H9 (cell line): ENCODE data around the gene AMBRA1. TPM values are rescaled to one million over a fixed set of nuclear protein-coding genes. Genes with fewer than 3 reads are reported as not detected.

Experiments used
- DNase-seq: peaks from one replicate; pipeline ENCODE4 v3.0.0-alpha.2; 2017
- H2AFZ ChIP-seq: one replicate; pipeline ENCODE4 v1.6.1; 2013; ENCODE audit warnings: mild to moderate bottlenecking, low read length, control low read depth, moderate library complexity
- H2AK5ac ChIP-seq: 2 replicates; pipeline ENCODE4 v1.6.1; 2013; ENCODE audit warnings: low read length, control low read depth, mixed read lengths; ENCODE audit not compliant: insufficient read length
- H2BK120ac ChIP-seq: one replicate; pipeline ENCODE4 v1.6.1; 2013; ENCODE audit warnings: low read depth, mild to moderate bottlenecking, low read length, control low read depth, inconsistent platforms; ENCODE audit not compliant: poor library complexity, severe bottlenecking
- H2BK12ac ChIP-seq: 2 replicates; pipeline ENCODE4 v1.6.1; 2013; ENCODE audit warnings: low read length, control low read depth, mixed read lengths, low read depth; ENCODE audit not compliant: insufficient read length
- H2BK15ac ChIP-seq: 2 replicates; pipeline ENCODE4 v1.6.1; 2013; ENCODE audit warnings: low read depth, low read length, control low read depth
- H2BK20ac ChIP-seq: one replicate; pipeline ENCODE4 v1.6.1; 2013; ENCODE audit warnings: low read depth, mild to moderate bottlenecking, low read length, control low read depth, inconsistent platforms; ENCODE audit not compliant: poor library complexity, severe bottlenecking
- H2BK5ac ChIP-seq: 2 replicates; pipeline ENCODE4 v1.6.1; 2013; ENCODE audit warnings: low read length, control low read depth, mixed read lengths; ENCODE audit not compliant: insufficient read length
- H3K14ac ChIP-seq: 2 replicates; pipeline ENCODE4 v1.6.1; 2013; ENCODE audit warnings: low read length, control low read depth; ENCODE audit not compliant: insufficient read depth
- H3K18ac ChIP-seq: 2 replicates; pipeline ENCODE4 v1.6.1; 2013; ENCODE audit warnings: low read depth, mild to moderate bottlenecking, mixed read lengths, low read length, control low read depth; ENCODE audit not compliant: insufficient read length
- H3K23ac ChIP-seq: 2 replicates; pipeline ENCODE4 v1.6.1; 2013; ENCODE audit warnings: low read length, control low read depth, mixed read lengths, low read depth; ENCODE audit not compliant: insufficient read length
- H3K23me2 ChIP-seq: 2 replicates; pipeline ENCODE4 v1.6.1; 2013; ENCODE audit warnings: low read depth, mild to moderate bottlenecking, mixed read lengths, low read length, control low read depth; ENCODE audit not compliant: insufficient read length, poor library complexity, severe bottlenecking
- H3K27ac ChIP-seq: 2 replicates; pipeline ENCODE4 v1.5.1; 2013; ENCODE audit warnings: low read length, control low read depth, mixed read lengths, low read depth; ENCODE audit not compliant: insufficient read length
- H3K27me3 ChIP-seq: 2 replicates; pipeline ENCODE4 v1.6.1; 2013; ENCODE audit warnings: low read length, control low read depth, inconsistent platforms; ENCODE audit not compliant: insufficient read depth
- H3K4ac ChIP-seq: 2 replicates; pipeline ENCODE4 v1.6.1; 2013; ENCODE audit warnings: low read depth, mild to moderate bottlenecking, control low read depth, inconsistent platforms, low read length, moderate library complexity
- H3K4me1 ChIP-seq: 2 replicates; pipeline ENCODE4 v1.6.1; 2013; ENCODE audit warnings: low read length, control low read depth, inconsistent platforms; ENCODE audit not compliant: insufficient read depth
- H3K4me2 ChIP-seq: 2 replicates; pipeline ENCODE4 v1.6.1; 2013; ENCODE audit warnings: low read length, control low read depth, mixed read lengths; ENCODE audit not compliant: insufficient read length, insufficient read depth
- H3K56ac ChIP-seq: 2 replicates; pipeline ENCODE4 v1.6.1; 2013; ENCODE audit warnings: low read depth, mild to moderate bottlenecking, mixed read lengths, low read length, control low read depth; ENCODE audit not compliant: insufficient read length
- H3K79me1 ChIP-seq: 2 replicates; pipeline ENCODE4 v1.6.1; 2013; ENCODE audit warnings: low read depth, mild to moderate bottlenecking, moderate library complexity, low read length, control low read depth, inconsistent platforms; ENCODE audit not compliant: insufficient read depth, poor library complexity, severe bottlenecking
- H3K79me2 ChIP-seq: 2 replicates; pipeline ENCODE4 v1.6.1; 2013; ENCODE audit warnings: low read length, control low read depth, inconsistent platforms; ENCODE audit not compliant: insufficient read depth
- H3K9ac ChIP-seq: 2 replicates; pipeline ENCODE4 v1.6.1; 2013; ENCODE audit warnings: low read length, control low read depth, mixed read lengths; ENCODE audit not compliant: insufficient read length; ENCODE audit errors: extremely low read depth
- H3K9me3 ChIP-seq: one replicate; pipeline ENCODE4 v1.6.1; 2013; ENCODE audit warnings: low read depth, low read length, inconsistent platforms; ENCODE audit not compliant: control insufficient read depth
- H3T11ph ChIP-seq: one replicate; pipeline ENCODE4 v1.6.1; 2013; ENCODE audit warnings: mild to moderate bottlenecking, low read length, control low read depth, inconsistent platforms
- H4K20me1 ChIP-seq: one replicate; pipeline ENCODE4 v1.6.1; 2013; ENCODE audit not compliant: control insufficient read depth, insufficient read length, insufficient read depth
- H4K5ac ChIP-seq: 2 replicates; pipeline ENCODE4 v1.6.1; 2013; ENCODE audit warnings: low read depth, mild to moderate bottlenecking, mixed read lengths, low read length, control low read depth; ENCODE audit not compliant: insufficient read length
- H4K8ac ChIP-seq: replicated peaks from 2 replicates; pipeline ENCODE4 v1.6.1; 2013; ENCODE audit warnings: low read length, control low read depth, mixed read lengths, low read depth; ENCODE audit not compliant: insufficient read length
- H4K91ac ChIP-seq: 2 replicates; pipeline ENCODE4 v1.6.1; 2013; ENCODE audit warnings: low read depth, mild to moderate bottlenecking, moderate library complexity, mixed read lengths, low read length, control low read depth; ENCODE audit not compliant: insufficient read length
- H3K27ac Mint-ChIP-seq, 3 experiments: 2 replicates in 2 of 3; 3 replicates in 1 of 3; pipeline ENCODE4 v1.8.0; 2020 to 2021; ENCODE audit warnings: mixed read lengths in 3 of 3, mild to moderate bottlenecking in 1 of 3, moderate library complexity in 1 of 3
- H3K27me3 Mint-ChIP-seq: 2 replicates; pipeline ENCODE4 v1.8.0; 2021; ENCODE audit warnings: low read depth, mild to moderate bottlenecking, moderate library complexity, mixed read lengths
- H3K36me3 Mint-ChIP-seq, 3 experiments: 2 replicates in 2 of 3; 3 replicates in 1 of 3; pipeline ENCODE4 v1.8.0; 2020 to 2021; ENCODE audit warnings: low read depth in 3 of 3, mixed read lengths in 3 of 3; ENCODE audit not compliant: insufficient read depth in 1 of 3
- H3K4me1 Mint-ChIP-seq, 2 experiments: 2 replicates each; pipeline ENCODE4 v1.8.0; 2020; ENCODE audit warnings: mixed read lengths in 2 of 2
- H3K4me3 Mint-ChIP-seq, 2 experiments: 2 replicates in 1 of 2; 3 replicates in 1 of 2; pipeline ENCODE4 v1.8.0; 2020 to 2021; ENCODE audit warnings: mild to moderate bottlenecking in 2 of 2, mixed read lengths in 2 of 2, moderate library complexity in 1 of 2
- H3K9me3 Mint-ChIP-seq, 2 experiments: 2 replicates in 1 of 2; 3 replicates in 1 of 2; pipeline ENCODE4 v1.8.0; 2020; ENCODE audit warnings: mild to moderate bottlenecking in 2 of 2, mixed read lengths in 2 of 2, moderate library complexity in 1 of 2
- CTCF ChIP-seq: fragments of 200-600 bp; sonication (generic); conservative IDR thresholded peaks from 3 replicates; pipeline ENCODE4 v1.8.0; 2021; ENCODE audit warnings: antibody characterized with exemption, mild to moderate bottlenecking
- WGBS: extraction: QIAGEN DNeasy Blood & Tissue Kit; methylation state at CpG from one replicate; pipeline ENCODE4 v1.1.7; 2013; ENCODE audit warnings: missing lambda C conversion rate, low lambda C conversion rate, mixed read lengths; ENCODE audit not compliant: insufficient read length; ENCODE audit errors: extremely low coverage; 5-methylcytosine and 5-hydroxymethylcytosine counted together
- microRNA-seq: library from miRNA; unstranded; fragments of <30 nt; microRNA quantifications from one replicate; pipeline ENCODE4, GENCODE V29; 2020; ENCODE audit warnings: borderline microRNAs expressed
- total RNA-seq: library from RNA; stranded (reverse); gene quantifications from 2 replicates; pipeline ENCODE4 v1.2.1, GENCODE V29; 2021

AMBRA1 gene
- total RNA-seq, 1 experiment from 2014 or later = 37.5 TPM

GRCh38 chr11:46346886-46347636 lies 246.8 kb downstream of the AMBRA1 start, which contains the start of gene DGKZ:
DGKZ (plus strand) TSS chr11:46347463; CDS start chr11:46347660, 197 bp downstream.
- H3K36me3 Mint-ChIP-seq = peaks cover 0 to 4% (median 0%) of the 10 kb centered on the region in 3 experiments; a peak in 1 of 7 replicates
- H3K9me3 Mint-ChIP-seq = no peaks in the 10 kb centered on the region; a peak in 2 of 5 replicates
- no peak within 1 kb of the TSS for H2BK120ac ChIP-seq
- H3K18ac ChIP-seq = no peak within 1 kb of the TSS
- peaks cover 8% of the 10 kb centered on the region for H3K79me1 ChIP-seq
- peaks cover 74 to 76% of the 10 kb centered on the region in 2 experiments for H3K4me1 Mint-ChIP-seq
- no peak within 1 kb of the TSS for H2AFZ ChIP-seq
- DNase-seq = peak; percentile 77
- no peak within 1 kb of the TSS; a peak in 2 of 7 replicates for H3K27ac Mint-ChIP-seq
- peaks cover 10% of the 10 kb centered on the region for H3K27me3 Mint-ChIP-seq
- no peak within 1 kb of the TSS for H2BK20ac ChIP-seq
- TF ChIP-seq CTCF = no peak; the same call in none of the 3 replicates
- WGBS = no CpG with 5 or more reads among the region's 80 CpGs
- H3K23ac ChIP-seq = no peak within 1 kb of the TSS
- no peaks in the 10 kb centered on the region for H3K9me3 ChIP-seq
- no peak within 1 kb of the TSS for H3T11ph ChIP-seq
- H4K5ac ChIP-seq = no peak within 1 kb of the TSS
- peak within 1 kb of the TSS; percentile 60 for H3K9ac ChIP-seq
- H4K8ac ChIP-seq = no peak within 1 kb of the TSS
- H2AK5ac ChIP-seq = no peak within 1 kb of the TSS
- H3K27me3 ChIP-seq = no peaks in the 10 kb centered on the region
- H3K4me1 ChIP-seq = peaks cover 31% of the 10 kb centered on the region
- H3K4me3 Mint-ChIP-seq = peak within 1 kb of the TSS; percentile 77 to 87
- H3K4me2 ChIP-seq = peak within 1 kb of the TSS; percentile 93
- no peak within 1 kb of the TSS for H2BK5ac ChIP-seq
- peaks cover 10% of the 10 kb centered on the region for H3K23me2 ChIP-seq
- no peak within 1 kb of the TSS for H4K91ac ChIP-seq
- peaks cover 5% of the 10 kb centered on the region for H4K20me1 ChIP-seq
- no peak within 1 kb of the TSS for H2BK12ac ChIP-seq
- H3K27ac ChIP-seq = no peak within 1 kb of the TSS
- no peak within 1 kb of the TSS for H3K56ac ChIP-seq
- H3K79me2 ChIP-seq = peaks cover 13% of the 10 kb centered on the region; the same call in 1 of the 2 replicates
- H2BK15ac ChIP-seq = no peak within 1 kb of the TSS
- H3K14ac ChIP-seq = no peak within 1 kb of the TSS; the same call in 1 of the 2 replicates
- no peak within 1 kb of the TSS for H3K4ac ChIP-seq

Small RNAs within 50 kb of the gene (microRNA-seq; reads per million reads assigned to microRNA genes)
- not detected for gene MIR3160-1
- not detected for gene MIR3160-2
- 0.35 reads per million for gene MIR4688

Other genes starting within 250 kb of the AMBRA1 start
- gene DGKZ, start 246.6 kb downstream of the AMBRA1 start, total RNA-seq = 68.8 and 68.9 TPM in 2 replicates
- gene MDK, start 212.4 kb downstream of the AMBRA1 start, total RNA-seq = 392 and 407 TPM in 2 replicates
- 1.0 and 1.1 TPM in 2 replicates for gene CHRM4, start 202.2 kb downstream of the AMBRA1 start, total RNA-seq
- gene HARBI1, start 23.2 kb upstream of the AMBRA1 start, total RNA-seq = 6.3 and 7.3 TPM in 2 replicates
- 79.1 and 83.0 TPM in 2 replicates for gene ATG13, start 23.5 kb upstream of the AMBRA1 start, total RNA-seq
- gene ARHGAP1, start 106.6 kb upstream of the AMBRA1 start, total RNA-seq = 45.3 and 47.9 TPM in 2 replicates
- gene ZNF408, start 107.0 kb upstream of the AMBRA1 start, total RNA-seq = 16.6 and 16.9 TPM in 2 replicates
- not detected in 2 replicates for gene F2, start 125.2 kb upstream of the AMBRA1 start, total RNA-seq